Mesendoderm (in vitro differentiated cells): Measurements from ENCODE around the gene ATP11C.

ENCODE experiments used
- DNase-seq: peaks from one replicate; pipeline ENCODE4 v3.0.0; 2013
- H2AK5ac ChIP-seq: 2 replicates; pipeline ENCODE4 v1.6.1; 2013; ENCODE audit warnings: low read length, inconsistent platforms
- H2BK120ac ChIP-seq: 2 replicates; pipeline ENCODE4 v1.6.1; 2013; ENCODE audit warnings: low read depth, mild to moderate bottlenecking, low read length, moderate library complexity, mixed read lengths
- H2BK15ac ChIP-seq: replicated peaks from 2 replicates; pipeline ENCODE4 v1.6.1; 2013; ENCODE audit warnings: low read depth, mild to moderate bottlenecking, moderate library complexity
- H2BK5ac ChIP-seq: 2 replicates; pipeline ENCODE4 v1.6.1; 2013; ENCODE audit warnings: low read length, inconsistent platforms
- H3K18ac ChIP-seq: 2 replicates; pipeline ENCODE4 v1.6.1; 2013; ENCODE audit warnings: mild to moderate bottlenecking, low read length, mixed read lengths
- H3K23ac ChIP-seq: one replicate; pipeline ENCODE4 v1.6.1; 2013; ENCODE audit warnings: low read length
- H3K27ac ChIP-seq: 2 replicates; pipeline ENCODE4 v1.5.1; 2013; ENCODE audit warnings: low read depth, mild to moderate bottlenecking, inconsistent platforms, low read length, moderate library complexity
- H3K27me3 ChIP-seq: 2 replicates; pipeline ENCODE4 v1.6.1; 2013; ENCODE audit warnings: low read length, control low read depth, mild to moderate bottlenecking, inconsistent platforms; ENCODE audit not compliant: insufficient read depth, poor library complexity
- H3K36me3 ChIP-seq: 2 replicates; pipeline ENCODE4 v1.6.1; 2013; ENCODE audit warnings: low read length, inconsistent platforms; ENCODE audit not compliant: control insufficient read depth, insufficient read depth
- H3K4ac ChIP-seq: one replicate; pipeline ENCODE4 v1.6.1; 2013; ENCODE audit warnings: low read depth, mild to moderate bottlenecking, low read length, moderate library complexity
- H3K4me1 ChIP-seq: 2 replicates; pipeline ENCODE4 v1.6.1; 2013; ENCODE audit warnings: low read depth, low read length, inconsistent platforms; ENCODE audit not compliant: control insufficient read depth
- H3K4me2 ChIP-seq: 2 replicates; pipeline ENCODE4 v1.6.1; 2013; ENCODE audit warnings: low read length
- H3K4me3 ChIP-seq: 2 replicates; pipeline ENCODE4 v1.5.1; 2013; ENCODE audit warnings: mild to moderate bottlenecking, low read length
- H3K56ac ChIP-seq: one replicate; pipeline ENCODE4 v1.6.1; 2013; ENCODE audit warnings: low read length
- H3K79me1 ChIP-seq: 2 replicates; pipeline ENCODE4 v1.6.1; 2013; ENCODE audit warnings: low read length, inconsistent platforms
- H3K79me2 ChIP-seq: 2 replicates; pipeline ENCODE4 v1.6.1; 2013; ENCODE audit warnings: mild to moderate bottlenecking, low read length; ENCODE audit not compliant: control insufficient read depth, insufficient read depth
- H3K9ac ChIP-seq: 2 replicates; pipeline ENCODE4 v1.6.1; 2013; ENCODE audit warnings: low read length, inconsistent platforms
- H4K5ac ChIP-seq: one replicate; pipeline ENCODE4 v1.6.1; 2013; ENCODE audit warnings: low read length
- H4K8ac ChIP-seq: one replicate; pipeline ENCODE4 v1.6.1; 2013; ENCODE audit warnings: low read depth, mild to moderate bottlenecking, control low read depth, low read length, moderate library complexity
- WGBS: extraction: QIAGEN DNeasy Blood & Tissue Kit; methylation state at CpG from one replicate; pipeline ENCODE4 v1.1.7; 2013; ENCODE audit warnings: low lambda C conversion rate, missing lambda C conversion rate; ENCODE audit not compliant: insufficient coverage; ENCODE audit errors: extremely low coverage; 5-methylcytosine and 5-hydroxymethylcytosine counted together

Gene ATP11C

GRCh38 chrX:139734996-139735395 lies 197.9 kb downstream of the ATP11C start:
- no peak overlapping the region for H2BK120ac ChIP-seq
- no peak overlapping the region for H2AK5ac ChIP-seq
- no peak overlapping the region for H3K4me3 ChIP-seq
- no peak overlapping the region for H4K8ac ChIP-seq
- no peak overlapping the region for H3K18ac ChIP-seq
- no peaks in the 10 kb centered on the region for H3K79me1 ChIP-seq
- no peak overlapping the region for H4K5ac ChIP-seq
- no peak overlapping the region for H2BK5ac ChIP-seq
- no peak overlapping the region for H3K9ac ChIP-seq
- H3K4me2 ChIP-seq, result no peak overlapping the region
- H3K56ac ChIP-seq, result no peak overlapping the region
- H3K27ac ChIP-seq, result no peak overlapping the region
- no peaks in the 10 kb centered on the region for H3K79me2 ChIP-seq
- no peaks in the 10 kb centered on the region for H3K27me3 ChIP-seq
- H3K36me3 ChIP-seq, result no peaks in the 10 kb centered on the region
- no peak for DNase-seq
- no peak overlapping the region for H3K23ac ChIP-seq
- no peak overlapping the region for H3K4ac ChIP-seq
- no peaks in the 10 kb centered on the region for H3K4me1 ChIP-seq
- no CpG with 5 or more reads among the region's 1 CpG for WGBS
- H2BK15ac ChIP-seq, result no peak overlapping the region

GRCh38 chrX:139725720-139726119 lies 207.1 kb downstream of the ATP11C start:
- Histone ChIP-seq H3K27ac (no peak overlapping the region), H3K4me1 (no peaks in the 10 kb centered on the region), H2BK15ac (no peak overlapping the region), H3K56ac (no peak overlapping the region), H2BK5ac (no peak overlapping the region), H3K18ac (no peak overlapping the region), H2BK120ac (no peak overlapping the region), H4K8ac (no peak overlapping the region), H3K79me1 (no peaks in the 10 kb centered on the region), H4K5ac (no peak overlapping the region), H3K23ac (no peak overlapping the region), H3K79me2 (no peaks in the 10 kb centered on the region), H3K4ac (no peak overlapping the region), H3K9ac (no peak overlapping the region), H3K4me2 (no peak overlapping the region), H3K27me3 (no peaks in the 10 kb centered on the region), H2AK5ac (no peak overlapping the region), H3K4me3 (no peak overlapping the region), H3K36me3 (no peaks in the 10 kb centered on the region)
- DNase-seq, result no peak
- no CpG with 5 or more reads among the region's 1 CpG for WGBS

DNA sequence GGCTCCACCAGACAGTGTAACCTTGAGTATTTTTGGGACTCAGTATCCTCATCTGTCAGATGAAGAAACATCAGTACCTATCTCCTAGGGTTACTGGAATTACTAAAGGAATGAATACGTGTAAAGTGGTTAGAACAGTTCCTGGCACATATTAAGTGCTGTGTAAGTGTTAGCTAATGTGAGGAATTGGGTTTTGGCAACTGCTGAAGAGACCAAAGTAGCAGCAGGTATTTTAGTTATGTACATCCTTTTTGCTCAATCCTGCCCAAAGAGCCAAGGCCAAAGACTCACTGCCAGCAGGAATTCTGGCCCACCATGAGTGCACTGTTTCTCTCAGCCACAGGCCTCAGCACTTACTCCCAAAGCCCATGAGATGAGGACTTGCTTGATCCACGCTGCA lies 208.2 kb downstream of the ATP11C start:
- WGBS, result no CpG with 5 or more reads among the region's 2 CpGs
- no peak for DNase-seq
- Histone ChIP-seq H3K27ac (no peak overlapping the region), H2BK120ac (no peak overlapping the region), H3K18ac (no peak overlapping the region), H3K9ac (no peak overlapping the region), H2BK5ac (no peak overlapping the region), H3K4me1 (no peaks in the 10 kb centered on the region), H3K23ac (no peak overlapping the region), H4K8ac (no peak overlapping the region), H3K4me3 (no peak overlapping the region), H3K79me2 (no peaks in the 10 kb centered on the region), H2AK5ac (no peak overlapping the region), H2BK15ac (no peak overlapping the region), H3K79me1 (no peaks in the 10 kb centered on the region), H3K56ac (no peak overlapping the region), H4K5ac (no peak overlapping the region), H3K27me3 (no peaks in the 10 kb centered on the region), H3K4me2 (no peak overlapping the region), H3K4ac (no peak overlapping the region), H3K36me3 (no peaks in the 10 kb centered on the region)

DNA sequence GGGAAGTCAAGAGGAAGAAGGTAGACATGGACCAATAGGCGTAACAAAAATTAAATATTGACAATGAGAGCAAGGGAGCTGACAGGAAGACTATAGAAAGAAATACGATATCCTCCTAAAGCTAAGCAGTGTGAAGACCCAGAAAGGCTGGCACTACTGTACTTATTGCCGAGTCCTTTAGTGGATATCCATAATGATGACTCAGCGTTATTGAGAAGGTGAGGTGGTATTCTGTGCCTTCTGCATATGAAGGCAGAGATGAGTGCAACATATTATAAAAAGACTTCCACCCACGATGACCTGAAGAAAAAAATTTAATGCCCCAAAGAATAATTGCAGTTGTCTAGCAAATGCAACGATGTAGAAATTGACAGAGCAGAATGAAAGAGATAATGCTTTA lies 211.9 kb downstream of the ATP11C start:
- Histone ChIP-seq H3K79me2 (no peaks in the 10 kb centered on the region), H4K5ac (no peak overlapping the region)

DNA sequence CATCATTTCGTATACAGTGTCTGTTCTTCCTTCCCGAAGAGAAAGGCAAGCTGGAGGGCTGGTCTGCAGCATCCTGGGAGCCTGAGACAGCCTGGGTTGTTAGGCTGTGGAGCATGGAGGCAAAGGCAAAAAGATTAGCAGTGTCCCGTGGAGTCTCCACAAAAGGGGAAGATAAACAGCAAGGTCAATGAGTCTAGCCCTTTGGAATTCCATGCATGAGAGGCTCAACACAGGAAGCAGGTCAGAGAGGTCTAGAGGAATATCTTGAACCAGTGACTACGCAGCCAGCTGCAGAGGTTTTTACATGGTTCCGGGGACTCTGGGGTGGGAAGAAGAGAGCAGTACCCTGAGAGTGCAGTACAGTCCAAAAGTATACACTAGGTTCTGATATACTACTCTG lies 212.7 kb downstream of the ATP11C start:
- Histone ChIP-seq H3K23ac (no peak overlapping the region), H2BK120ac (no peak overlapping the region), H2AK5ac (no peak overlapping the region), H4K8ac (no peak overlapping the region), H3K79me1 (no peaks in the 10 kb centered on the region), H3K18ac (no peak overlapping the region), H3K4me3 (no peak overlapping the region), H3K79me2 (no peaks in the 10 kb centered on the region), H3K9ac (no peak overlapping the region), H3K27me3 (no peaks in the 10 kb centered on the region), H3K4me1 (no peaks in the 10 kb centered on the region), H2BK5ac (no peak overlapping the region), H4K5ac (no peak overlapping the region), H3K36me3 (no peaks in the 10 kb centered on the region), H2BK15ac (no peak overlapping the region), H3K27ac (no peak overlapping the region), H3K56ac (no peak overlapping the region), H3K4me2 (no peak overlapping the region), H3K4ac (no peak overlapping the region)
- peak; percentile 96 for DNase-seq
- WGBS, result no CpG with 5 or more reads among the region's 5 CpGs

More for the DNA sequence above, 211.9 kb downstream of the ATP11C start:
- H3K9ac ChIP-seq, result no peak overlapping the region
- no peak overlapping the region for H3K18ac ChIP-seq
- no peaks in the 10 kb centered on the region for H3K36me3 ChIP-seq
- no peak overlapping the region for H2BK120ac ChIP-seq
- DNase-seq, result no peak
- no peak overlapping the region for H3K27ac ChIP-seq
- H3K4me2 ChIP-seq, result no peak overlapping the region
- H2BK15ac ChIP-seq, result no peak overlapping the region
- no peak overlapping the region for H4K8ac ChIP-seq
- H3K56ac ChIP-seq, result no peak overlapping the region
- no peak overlapping the region for H3K4me3 ChIP-seq
- no peaks in the 10 kb centered on the region for H3K4me1 ChIP-seq
- H3K23ac ChIP-seq, result no peak overlapping the region
- no peak overlapping the region for H3K4ac ChIP-seq
- no peak overlapping the region for H2AK5ac ChIP-seq
- H2BK5ac ChIP-seq, result no peak overlapping the region
- H3K79me1 ChIP-seq, result no peaks in the 10 kb centered on the region
- no CpG with 5 or more reads among the region's 6 CpGs for WGBS
- H3K27me3 ChIP-seq, result no peaks in the 10 kb centered on the region

DNA sequence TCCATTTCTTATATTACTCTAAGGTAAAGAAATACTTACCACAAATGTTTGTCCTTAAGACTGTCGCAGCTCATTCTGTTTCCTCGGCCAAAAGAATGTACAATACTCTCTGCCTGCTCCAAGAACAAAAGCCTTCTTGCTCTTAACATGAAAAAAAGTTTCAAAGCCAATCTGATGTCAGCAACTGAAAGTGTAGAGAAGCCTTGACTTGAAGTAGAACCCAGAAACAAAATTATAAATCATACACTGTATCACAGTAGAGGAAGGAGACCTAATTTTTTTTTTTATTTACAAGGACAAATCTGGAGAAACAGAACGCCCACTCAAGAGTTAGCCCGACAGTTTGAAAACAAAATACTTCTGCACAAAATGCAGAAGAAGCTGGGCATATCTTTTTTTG lies 224.8 kb downstream of the ATP11C start, which contains the start of gene MCF2:
Gene MCF2, minus strand, starts transcription at position 101 of the 400 bp plus-strand sequence. CDS start 56,423 bp downstream, outside the sequence.
- H3K4ac ChIP-seq, result no peak within 1 kb of the TSS
- H4K5ac ChIP-seq, result no peak within 1 kb of the TSS
- H2BK15ac ChIP-seq, result no peak within 1 kb of the TSS
- H3K36me3 ChIP-seq, result no peaks in the 10 kb centered on the region
- H2BK5ac ChIP-seq, result no peak within 1 kb of the TSS
- H3K18ac ChIP-seq, result no peak within 1 kb of the TSS
- no peaks in the 10 kb centered on the region for H3K4me1 ChIP-seq
- no peak within 1 kb of the TSS for H3K56ac ChIP-seq
- H3K23ac ChIP-seq, result no peak within 1 kb of the TSS
- no peaks in the 10 kb centered on the region for H3K79me2 ChIP-seq
- H2BK120ac ChIP-seq, result no peak within 1 kb of the TSS
- H3K4me3 ChIP-seq, result no peak within 1 kb of the TSS
- no peak within 1 kb of the TSS for H4K8ac ChIP-seq
- no CpG with 5 or more reads among the region's 4 CpGs for WGBS
- H3K4me2 ChIP-seq, result no peak within 1 kb of the TSS
- H3K79me1 ChIP-seq, result no peaks in the 10 kb centered on the region
- no peak within 1 kb of the TSS for H3K9ac ChIP-seq
- no peak for DNase-seq
- H3K27ac ChIP-seq, result no peak within 1 kb of the TSS
- H3K27me3 ChIP-seq, result no peaks in the 10 kb centered on the region
- no peak within 1 kb of the TSS for H2AK5ac ChIP-seq
